HG02642 (cell line): ENCODE measurements around the gene ZBTB6.

Experiments used
- ATAC-seq: cut with Tn5 transposase; IDR thresholded peaks from one replicate; pipeline ENCODE4 v1.9.1; 2021; ENCODE audit warnings: mild to moderate bottlenecking; ENCODE audit not compliant: unreplicated experiment, poor library complexity

Gene ZBTB6, protein sequence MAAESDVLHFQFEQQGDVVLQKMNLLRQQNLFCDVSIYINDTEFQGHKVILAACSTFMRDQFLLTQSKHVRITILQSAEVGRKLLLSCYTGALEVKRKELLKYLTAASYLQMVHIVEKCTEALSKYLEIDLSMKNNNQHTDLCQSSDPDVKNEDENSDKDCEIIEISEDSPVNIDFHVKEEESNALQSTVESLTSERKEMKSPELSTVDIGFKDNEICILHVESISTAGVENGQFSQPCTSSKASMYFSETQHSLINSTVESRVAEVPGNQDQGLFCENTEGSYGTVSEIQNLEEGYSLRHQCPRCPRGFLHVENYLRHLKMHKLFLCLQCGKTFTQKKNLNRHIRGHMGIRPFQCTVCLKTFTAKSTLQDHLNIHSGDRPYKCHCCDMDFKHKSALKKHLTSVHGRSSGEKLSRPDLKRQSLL

DNA sequence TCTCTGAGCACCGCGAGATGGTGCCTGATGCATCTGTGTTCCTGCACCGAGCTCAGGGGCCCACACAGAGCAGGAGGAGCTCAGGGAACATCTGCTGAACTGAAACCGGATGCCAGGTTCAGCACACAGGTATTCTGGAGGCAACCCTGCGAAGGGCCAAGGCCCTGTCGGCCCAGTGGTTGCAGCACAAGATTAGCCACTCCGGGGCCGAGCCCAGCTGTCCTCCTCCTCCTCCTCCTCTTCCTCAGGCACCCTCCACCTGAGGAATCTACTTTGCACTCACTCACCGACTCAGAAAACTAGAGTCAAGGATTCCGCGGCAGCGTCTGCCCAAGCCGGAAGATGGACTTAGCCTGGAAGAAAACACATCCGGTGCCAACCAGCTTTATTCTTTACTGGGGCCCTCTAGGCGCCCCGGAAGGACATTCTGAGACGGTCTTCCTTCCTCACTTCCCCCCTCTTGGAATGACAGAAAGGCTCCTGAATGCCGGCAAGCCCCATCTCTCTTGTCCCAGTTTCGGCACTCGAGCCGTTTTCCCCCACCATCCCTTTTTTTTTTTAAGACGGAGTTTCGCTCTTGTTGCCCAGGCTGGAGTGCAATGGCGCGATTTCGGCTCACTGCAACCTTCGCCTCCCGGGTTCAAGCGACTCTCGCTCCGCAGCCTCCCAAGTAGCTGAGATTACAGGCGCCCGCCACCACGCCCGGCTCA lies at the start of gene ZBTB6:
Gene ZBTB6 (minus strand): TSS at position 360 of the 710 bp plus-strand sequence. CDS start 1,251 bp downstream, outside the sequence.
- ATAC-seq, result peak; percentile 98

DNA sequence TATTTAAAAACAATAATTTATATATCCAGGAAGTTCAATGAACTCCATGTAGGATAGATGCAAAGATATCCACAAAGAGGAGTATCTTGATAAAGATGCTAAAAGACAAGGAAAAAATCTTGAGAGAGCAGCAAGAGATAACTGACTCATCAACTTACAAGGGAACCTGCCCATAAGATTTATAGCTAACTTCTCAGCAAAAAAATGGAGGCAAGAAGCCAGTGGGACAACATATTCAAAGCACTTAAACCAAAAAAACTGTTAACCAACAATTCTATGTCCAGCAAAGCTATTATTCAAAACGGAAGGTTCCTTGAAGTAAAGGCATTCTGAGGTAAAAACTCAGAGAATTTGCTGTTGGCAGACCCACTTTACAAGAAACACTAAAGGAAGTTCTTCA lies 48.0 kb upstream of the ZBTB6 start:
- ATAC-seq, result no peak

DNA sequence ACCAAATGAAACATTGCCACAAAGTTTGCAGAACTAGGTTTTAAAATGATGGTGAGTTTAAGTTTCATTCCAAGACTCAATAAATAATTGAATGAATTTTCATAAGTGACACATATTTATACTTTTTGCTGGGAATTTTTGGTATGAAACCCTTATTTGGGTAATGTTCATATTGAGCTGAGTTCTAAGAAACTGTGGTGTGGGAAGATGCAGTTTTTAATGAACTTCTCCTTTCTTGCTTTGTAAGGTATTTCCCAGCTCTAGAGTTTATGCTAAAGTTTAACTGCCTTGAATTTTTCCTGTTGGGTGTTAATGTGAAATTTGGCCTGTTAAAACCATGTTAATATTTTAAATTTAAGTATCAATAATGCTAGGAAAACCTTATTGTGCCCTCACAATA lies 42.8 kb upstream of the ZBTB6 start:
- ATAC-seq, result no peak

DNA sequence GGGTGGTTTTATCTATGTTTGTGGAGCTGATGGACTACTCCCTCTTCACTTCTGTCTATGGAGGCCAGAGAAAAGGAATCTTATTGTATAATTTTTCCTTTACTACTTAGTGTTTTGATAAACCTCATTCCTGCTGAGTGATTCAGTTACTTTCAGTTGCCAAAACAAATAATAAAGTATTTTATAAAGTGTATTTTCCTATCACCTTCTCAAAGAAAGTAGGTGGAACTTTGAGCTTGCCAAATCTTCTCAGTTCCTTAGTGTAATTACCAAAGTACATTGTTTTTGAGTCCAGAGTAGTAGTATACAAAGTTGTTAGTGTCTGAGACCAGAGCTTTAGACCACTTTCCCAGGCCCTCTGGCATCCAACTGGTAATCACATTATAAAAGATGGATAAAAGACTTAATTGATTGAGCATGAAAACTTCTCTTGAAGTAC lies 41.1 kb upstream of the ZBTB6 start:
- ATAC-seq, result no peak

DNA sequence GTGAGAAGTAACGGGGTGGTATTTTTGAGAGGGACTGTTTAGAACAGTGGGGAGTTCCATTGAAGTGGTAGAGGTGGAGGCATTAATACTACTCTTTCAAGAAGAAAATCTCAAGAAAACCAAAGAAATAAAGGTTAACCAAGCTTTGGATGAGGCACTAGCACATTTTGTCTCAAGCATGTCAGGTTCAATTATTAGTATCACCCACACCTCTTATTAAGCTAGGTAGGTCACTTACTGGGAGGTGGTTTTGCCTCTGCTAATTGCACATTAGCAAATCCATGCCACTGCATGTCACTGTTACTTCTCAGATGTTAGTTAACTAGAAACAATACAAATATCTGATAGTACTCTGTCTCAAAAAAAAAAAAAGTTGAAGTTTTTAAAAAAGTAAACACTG lies 37.9 kb upstream of the ZBTB6 start:
- ATAC-seq, result no peak

DNA sequence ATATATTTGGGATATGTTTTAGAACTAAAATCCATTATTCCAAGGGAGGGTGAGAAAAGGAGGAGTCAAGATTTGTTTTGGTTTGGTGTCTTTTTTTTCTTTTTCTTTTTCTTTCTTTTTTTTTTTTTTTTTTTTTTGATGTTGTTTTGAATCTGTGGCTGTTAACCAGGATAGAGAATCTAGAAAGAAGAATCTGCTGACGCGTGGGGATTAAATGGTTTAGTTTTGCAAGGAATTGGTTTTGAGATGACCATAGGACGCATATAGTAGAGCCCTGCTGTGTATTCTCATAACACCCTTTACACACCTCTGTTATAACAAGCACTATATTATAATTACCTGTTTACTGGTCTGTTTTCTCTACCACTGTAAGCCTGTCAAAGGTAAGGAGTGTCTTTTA lies 37.1 kb upstream of the ZBTB6 start:
- ATAC-seq, result no peak

DNA sequence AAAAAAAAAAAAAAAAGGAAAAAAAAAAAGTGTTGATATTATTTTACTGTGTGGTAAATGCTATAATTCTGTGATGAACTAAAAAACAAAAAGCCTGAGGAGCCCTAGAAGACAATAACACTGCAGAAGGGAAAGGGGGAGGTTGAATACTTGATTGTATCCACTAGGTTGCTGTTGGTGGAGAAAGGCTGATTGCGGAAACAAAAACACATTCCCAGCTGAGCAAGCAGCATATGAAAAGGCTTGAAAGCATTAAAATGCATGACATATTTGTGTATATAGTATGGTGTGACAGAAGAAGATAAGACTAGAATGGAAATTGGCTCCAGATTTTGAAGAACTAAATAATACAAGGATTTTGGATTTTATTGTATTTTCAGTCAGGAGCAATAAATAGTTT lies 36.6 kb upstream of the ZBTB6 start:
- ATAC-seq, result no peak

DNA sequence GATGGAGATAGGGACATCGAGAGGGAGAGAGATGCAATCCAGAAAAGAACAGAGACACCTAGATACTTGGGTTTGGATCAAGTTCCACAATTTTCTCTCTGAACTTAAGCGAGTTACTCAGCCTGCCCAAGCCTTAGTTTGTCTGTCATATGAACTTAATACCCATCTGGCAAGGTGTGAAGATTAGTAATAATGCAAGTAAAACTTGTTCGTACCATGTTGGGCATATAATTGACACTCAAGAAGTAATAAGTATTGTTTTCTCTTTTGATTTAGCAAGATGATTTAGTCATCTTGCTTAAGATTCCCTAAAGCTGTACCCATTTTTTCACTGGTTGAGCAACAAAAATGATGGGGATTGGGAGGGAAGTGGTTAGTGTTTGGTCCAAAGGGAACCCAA lies 35.2 kb upstream of the ZBTB6 start:
- no peak for ATAC-seq

DNA sequence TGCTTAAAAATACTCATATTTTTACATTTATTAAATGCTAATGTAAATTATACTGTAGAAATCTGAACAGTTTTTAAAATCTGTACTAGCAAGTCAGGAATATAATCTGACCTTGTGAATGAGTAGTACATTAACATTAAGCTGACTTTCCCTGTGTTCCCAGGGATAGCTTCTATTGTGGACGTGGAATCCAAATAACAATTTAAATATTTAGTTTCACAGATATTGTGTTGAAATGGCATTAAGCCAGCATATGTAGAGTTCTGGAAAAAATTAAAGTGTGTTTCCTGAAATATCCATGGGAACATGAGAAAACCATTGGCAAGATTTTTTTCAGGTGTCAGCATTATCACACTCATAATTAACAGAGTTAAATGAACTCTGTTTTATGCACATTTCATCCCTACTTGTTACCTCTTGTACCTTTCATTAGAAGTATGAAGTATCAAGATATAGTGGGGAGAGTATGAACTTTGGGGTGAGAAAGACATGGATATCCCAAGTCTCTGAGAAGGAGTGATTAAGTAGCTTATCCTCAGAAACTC lies 33.4 kb upstream of the ZBTB6 start:
- no peak for ATAC-seq

DNA sequence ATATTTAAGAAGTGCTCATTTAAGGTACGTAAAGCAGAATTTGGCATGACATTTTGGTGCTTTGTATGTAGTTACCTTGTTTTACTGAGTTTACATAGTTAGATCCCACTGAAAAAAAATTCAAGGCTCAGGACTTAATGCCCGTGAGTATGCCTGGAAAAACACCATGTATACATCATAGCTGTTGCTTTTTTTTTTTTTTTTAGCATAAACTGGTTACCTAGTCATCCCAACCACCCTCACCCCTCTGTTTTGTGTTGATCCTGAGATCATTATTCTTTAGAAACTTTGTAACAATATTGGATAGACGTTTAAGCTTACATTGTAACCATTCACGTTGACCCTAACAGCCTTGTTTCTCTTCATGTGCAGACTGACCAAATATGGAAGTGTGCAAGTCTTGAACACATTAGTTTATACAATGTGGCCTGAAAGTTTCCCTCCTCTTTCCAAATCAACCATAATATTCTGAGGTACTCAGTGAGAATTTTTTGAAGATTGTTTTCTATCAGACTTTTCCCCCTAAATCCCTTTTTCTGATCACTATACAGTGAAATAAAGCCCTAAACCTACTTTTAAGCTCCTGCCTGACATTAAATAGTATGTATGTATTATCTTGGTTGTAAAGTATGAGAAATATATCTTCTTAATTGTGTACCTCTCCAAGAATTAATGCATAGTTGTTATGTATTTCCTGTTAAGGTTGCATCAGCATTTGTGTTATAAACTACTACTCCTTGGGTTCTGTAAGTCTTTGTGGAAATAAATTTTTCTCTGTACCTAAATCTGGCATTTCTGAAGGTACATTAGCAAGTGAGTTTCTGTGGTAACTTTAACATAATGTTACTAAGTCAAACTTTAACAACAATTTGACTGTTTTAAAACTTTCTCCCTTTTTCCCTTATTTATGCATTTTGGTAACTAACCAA lies 32.1 kb upstream of the ZBTB6 start:
- no peak for ATAC-seq

DNA sequence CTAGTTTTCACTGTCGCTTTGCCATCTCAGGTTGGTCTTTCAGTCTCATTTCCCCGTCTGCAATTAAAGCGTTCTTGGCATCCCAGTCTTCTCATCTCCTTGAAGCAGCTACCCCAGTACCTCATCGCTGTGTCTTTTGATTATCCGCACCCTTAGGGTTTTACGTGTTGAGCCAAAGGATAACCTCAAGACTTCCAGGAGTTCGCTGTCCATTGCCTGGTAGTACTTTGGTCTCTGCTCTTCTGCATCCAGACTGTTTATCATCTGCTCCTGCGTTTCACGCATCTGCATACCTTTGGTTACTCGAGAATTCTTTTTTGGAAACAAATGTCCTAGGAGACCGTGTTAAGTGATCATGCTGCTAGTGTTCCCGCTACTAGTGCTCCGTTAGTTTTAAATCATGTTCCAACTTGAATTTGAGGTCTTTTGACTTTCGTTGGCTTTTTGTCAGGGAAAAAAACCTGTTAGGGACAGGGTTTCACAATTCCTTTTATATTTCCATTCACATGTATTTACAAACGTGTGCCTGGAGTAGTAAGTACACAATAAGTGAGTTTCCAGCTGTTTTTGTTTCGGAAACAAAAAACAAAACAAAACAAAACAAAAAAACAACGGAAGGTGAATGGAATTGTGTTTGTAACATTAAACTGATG lies 28.6 kb upstream of the ZBTB6 start:
- no peak for ATAC-seq

DNA sequence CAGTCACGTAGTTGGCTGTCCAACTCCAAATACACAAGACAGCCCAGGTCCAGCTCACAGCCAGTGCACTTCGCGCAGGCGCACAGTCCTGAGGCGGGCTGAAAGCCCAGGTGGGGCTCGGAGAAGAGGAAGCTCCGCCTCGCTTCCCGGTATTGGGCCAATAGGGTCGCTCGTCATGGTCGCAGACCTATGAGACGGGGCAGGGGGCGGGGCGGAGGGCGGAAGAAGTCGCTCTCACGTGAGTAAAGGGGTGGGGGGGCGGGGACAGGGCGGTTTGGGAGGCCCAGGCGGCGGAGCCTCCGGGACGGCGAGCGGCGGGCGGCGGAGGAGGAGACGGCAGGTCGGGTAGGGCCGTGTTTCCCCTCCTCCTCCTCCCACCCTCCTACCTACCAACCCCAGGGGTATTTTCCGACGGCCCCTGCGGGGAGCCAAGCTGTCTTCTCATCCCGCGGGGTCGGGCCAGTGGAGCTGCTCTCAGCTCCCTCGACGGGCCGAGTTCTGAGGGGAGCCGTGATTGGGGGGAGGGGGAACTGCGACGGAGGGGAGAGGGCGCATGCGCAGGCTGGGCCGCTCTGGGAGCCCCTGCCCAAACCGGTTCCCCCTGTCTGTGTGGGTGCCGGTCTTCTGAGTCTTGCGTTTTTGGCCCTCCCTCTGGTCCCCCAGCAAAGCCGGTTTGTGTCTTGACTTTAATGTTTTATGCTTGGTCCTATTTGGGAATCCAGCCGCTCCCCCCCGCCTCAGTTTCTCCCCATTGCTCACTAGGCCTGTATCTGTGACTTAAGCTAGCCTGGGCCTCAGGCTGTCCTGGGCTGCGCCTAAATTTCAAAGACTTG lies 27.8 kb upstream of the ZBTB6 start, which contains the start of gene RABGAP1:
Gene RABGAP1 (plus strand): TSS at position 272 of the 833 bp plus-strand sequence. CDS start 16,040 bp downstream, outside the sequence.
- ATAC-seq, result peak; percentile 99

DNA sequence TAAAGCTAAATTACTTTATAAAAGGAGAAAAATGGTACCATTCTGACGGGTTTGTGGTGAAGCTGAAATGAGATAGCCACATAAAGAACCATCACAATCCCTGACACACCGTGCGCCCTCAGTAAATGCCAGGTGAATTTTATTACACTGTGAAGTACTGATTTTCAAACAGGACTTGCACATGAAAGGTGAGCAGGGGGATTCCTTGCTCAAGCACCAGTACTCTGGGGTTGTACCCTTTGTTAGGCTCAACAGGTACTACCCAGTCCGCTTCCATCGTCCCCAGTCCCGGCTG lies 27.3 kb upstream of the ZBTB6 start:
- no peak for ATAC-seq

DNA sequence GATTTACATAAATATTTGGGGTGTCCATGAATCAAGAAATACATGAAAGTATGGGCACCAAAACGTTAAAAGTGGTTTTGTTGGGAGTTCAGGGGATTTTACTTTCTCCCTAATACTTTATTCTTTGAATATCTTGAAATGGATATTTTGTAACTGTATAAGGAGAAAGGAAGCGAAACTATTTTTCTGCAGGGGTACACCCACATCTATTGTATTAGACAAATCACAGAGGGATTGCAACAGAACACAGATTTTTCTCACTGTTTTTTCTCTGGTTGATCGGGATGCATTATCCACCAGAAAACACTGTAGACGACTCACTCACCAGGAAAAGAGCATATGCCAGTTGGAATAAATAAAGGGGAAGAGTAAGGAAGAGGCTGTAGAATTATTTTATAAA lies 26.5 kb upstream of the ZBTB6 start:
- no peak for ATAC-seq

DNA sequence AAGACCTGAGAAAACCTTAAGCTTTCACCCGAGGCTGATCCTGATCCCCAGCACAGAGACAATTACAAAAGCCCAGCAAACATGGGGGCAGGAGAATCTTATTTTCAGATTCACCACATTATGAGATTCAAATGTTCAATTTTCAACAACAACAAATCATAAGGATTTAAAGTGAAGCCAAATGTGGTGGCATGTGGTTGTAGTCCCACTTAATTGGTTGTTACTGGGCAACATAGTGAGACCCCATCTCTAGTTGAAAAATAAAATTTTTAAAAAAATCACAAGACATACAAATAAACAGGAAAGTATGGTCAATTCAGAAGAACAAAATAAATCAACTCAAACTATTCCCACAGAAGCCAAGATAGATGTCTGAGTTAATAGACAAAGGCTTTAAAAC lies 23.8 kb upstream of the ZBTB6 start:
- no peak for ATAC-seq

DNA sequence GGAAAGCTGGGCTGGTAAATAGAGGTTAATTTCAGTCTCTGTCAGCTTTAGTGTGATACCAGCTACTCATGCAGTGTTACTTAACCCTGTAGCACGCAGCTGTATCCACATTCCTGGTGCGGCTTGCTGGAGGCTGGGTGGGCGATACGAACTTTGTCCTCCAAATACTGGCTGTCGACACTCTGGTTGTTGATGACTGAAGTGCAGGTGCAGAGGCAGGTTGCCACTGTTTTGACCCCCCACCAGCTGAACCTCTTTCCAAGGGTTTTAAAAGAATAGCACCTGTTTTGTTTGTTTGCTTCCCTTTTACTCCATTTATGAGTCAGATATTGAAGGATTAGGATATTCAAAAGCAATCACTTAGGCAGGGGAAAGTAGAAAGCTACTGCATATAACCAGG lies 23.3 kb upstream of the ZBTB6 start:
- ATAC-seq, result no peak

DNA sequence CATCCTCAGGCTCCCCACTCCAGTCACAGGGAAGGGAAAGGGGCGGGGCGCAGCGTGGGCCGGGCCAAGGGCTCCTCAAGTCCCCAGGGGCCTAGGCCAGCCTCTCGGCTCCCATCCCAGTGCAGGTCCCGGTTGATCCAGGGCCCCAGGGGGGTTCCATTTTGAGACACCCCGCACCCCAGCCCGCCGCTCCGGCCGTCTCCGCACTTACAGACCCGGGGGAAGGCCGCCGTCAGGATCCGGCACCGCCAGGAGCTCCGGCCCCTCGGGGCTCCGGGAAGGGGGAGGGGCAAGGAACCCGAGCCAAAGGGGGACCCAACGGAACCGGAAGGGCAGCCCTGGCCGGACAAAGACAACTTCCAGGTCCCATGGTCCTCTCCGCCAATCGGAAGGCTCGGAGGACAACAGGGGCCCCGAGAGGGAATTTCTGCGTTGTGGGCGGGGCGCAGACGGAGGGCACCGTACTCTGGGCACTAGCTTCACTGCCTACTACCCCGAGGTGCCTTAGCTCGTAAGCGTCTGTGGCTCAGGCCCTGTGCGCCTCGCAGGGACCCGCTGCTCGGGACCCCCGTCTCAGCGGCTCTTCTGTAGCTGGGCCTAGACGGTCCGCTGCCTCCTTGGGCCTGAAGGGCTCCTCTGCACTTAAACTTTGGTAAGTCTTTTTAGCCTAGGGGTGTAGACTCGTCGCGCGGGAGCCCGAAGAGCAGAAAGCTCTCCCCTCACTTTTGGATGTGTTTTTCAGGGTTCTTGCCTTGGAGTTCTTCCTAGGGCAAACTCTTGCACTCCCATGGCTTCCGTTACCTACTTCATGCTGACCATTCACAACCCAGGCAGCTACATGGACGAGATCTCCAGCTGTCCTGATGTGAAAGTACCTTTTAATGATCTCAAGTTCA lies 18.4 kb upstream of the ZBTB6 start, which contains the start of gene ZBTB26:
Gene ZBTB26 (minus strand): TSS at position 287 of the 896 bp plus-strand sequence. CDS start 11,578 bp downstream, outside the sequence.
- ATAC-seq, result peak; percentile 98
